HG03575 (cell line): ENCODE data around the gene SGPP1.
"Not testable (repeated sequence)": the region's sequence is repeated elsewhere in the genome, so short reads cannot be mapped to it uniquely, and the experiment has no call there.

Experiments used
- ATAC-seq: cut with Tn5 transposase; IDR thresholded peaks from one replicate; pipeline ENCODE4 v1.9.1; 2021; ENCODE audit not compliant: unreplicated experiment, insufficient number of reproducible peaks, low FRiP score; ENCODE audit errors: extremely low read depth

Gene SGPP1

GRCh38 chr14:63650256-63650952 lies 77.5 kb downstream of the SGPP1 start:
- no peak for ATAC-seq

- ATAC-seq = no peak
Observed at GRCh38 chr14:63647696-63648410, 80.0 kb downstream of the SGPP1 start.

GRCh38 chr14:63644741-63645140 lies 83.1 kb downstream of the SGPP1 start:
- no peak for ATAC-seq

GRCh38 chr14:63642656-63643382 lies 85.0 kb downstream of the SGPP1 start:
- no peak for ATAC-seq

- peak; percentile 42 for ATAC-seq
Observed at GRCh38 chr14:63642229-63642611, 85.6 kb downstream of the SGPP1 start.

GRCh38 chr14:63641473-63642228 lies 86.2 kb downstream of the SGPP1 start, which contains the start of gene WDR89:
Gene WDR89 (minus strand): TSS chr14:63641871. CDS start chr14:63599942, 41,929 bp downstream.
- peak; percentile 72 for ATAC-seq

GRCh38 chr14:63638493-63638892 lies 89.4 kb downstream of the SGPP1 start:
- ATAC-seq = no peak

- not testable (repeated sequence) for ATAC-seq
Observed at GRCh38 chr14:63636094-63636635, 91.7 kb downstream of the SGPP1 start.
